ENCODE results near the gene NAP1L4.

NAP1L4 gene, protein sequence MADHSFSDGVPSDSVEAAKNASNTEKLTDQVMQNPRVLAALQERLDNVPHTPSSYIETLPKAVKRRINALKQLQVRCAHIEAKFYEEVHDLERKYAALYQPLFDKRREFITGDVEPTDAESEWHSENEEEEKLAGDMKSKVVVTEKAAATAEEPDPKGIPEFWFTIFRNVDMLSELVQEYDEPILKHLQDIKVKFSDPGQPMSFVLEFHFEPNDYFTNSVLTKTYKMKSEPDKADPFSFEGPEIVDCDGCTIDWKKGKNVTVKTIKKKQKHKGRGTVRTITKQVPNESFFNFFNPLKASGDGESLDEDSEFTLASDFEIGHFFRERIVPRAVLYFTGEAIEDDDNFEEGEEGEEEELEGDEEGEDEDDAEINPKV

GRCh38 chr11:2992234-2992996 lies at the start of gene NAP1L4:
TSS of gene NAP1L4 (minus strand) at chr11:2992329. CDS start at chr11:2979220, 13,109 bp downstream.
- TF ChIP-seq, protein P1, sequence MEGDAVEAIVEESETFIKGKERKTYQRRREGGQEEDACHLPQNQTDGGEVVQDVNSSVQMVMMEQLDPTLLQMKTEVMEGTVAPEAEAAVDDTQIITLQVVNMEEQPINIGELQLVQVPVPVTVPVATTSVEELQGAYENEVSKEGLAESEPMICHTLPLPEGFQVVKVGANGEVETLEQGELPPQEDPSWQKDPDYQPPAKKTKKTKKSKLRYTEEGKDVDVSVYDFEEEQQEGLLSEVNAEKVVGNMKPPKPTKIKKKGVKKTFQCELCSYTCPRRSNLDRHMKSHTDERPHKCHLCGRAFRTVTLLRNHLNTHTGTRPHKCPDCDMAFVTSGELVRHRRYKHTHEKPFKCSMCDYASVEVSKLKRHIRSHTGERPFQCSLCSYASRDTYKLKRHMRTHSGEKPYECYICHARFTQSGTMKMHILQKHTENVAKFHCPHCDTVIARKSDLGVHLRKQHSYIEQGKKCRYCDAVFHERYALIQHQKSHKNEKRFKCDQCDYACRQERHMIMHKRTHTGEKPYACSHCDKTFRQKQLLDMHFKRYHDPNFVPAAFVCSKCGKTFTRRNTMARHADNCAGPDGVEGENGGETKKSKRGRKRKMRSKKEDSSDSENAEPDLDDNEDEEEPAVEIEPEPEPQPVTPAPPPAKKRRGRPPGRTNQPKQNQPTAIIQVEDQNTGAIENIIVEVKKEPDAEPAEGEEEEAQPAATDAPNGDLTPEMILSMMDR (IDR thresholded peaks at IDR 0.05; ENCODE audit: low read depth, low read length, missing control alignments) = no peak
- peak within 1 kb of the TSS; percentile 92 for H3K4me3 ChIP-seq (ENCODE audit: low read depth, low read length)
- DNase-seq (ENCODE audit: low read depth) = peak; percentile 89
- in situ Hi-C loops (cut with HindIII; ENCODE audit: low sequenced_read_pairs) = loop anchor here (5.0 kb wide), 1 partner anchor 50 kb away; no protein-coding TSS in a partner anchor

DNA sequence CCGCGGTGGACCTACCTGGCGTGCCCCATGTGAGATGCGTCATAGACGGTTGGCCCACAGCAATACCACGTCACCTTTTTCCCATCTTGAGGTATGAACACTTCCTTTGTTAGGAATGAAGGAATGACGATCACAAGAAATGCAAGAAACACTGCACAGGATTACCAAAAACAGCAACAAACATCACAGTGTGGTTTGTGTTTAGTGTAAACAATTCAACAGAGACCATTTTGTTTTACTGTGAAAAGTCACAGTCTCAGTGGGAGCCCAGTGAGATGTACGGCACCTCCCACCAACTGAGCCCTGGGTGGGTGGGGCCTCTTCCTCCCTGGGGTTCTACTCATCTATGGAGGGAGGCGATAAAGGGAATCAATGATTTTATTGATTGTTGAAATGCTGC lies 48.8 kb upstream of the NAP1L4 start:
- no peak for DNase-seq (ENCODE audit: low read depth)
- no peak overlapping the region for H3K4me3 ChIP-seq (ENCODE audit: low read depth, low read length)
- in situ Hi-C loops (cut with HindIII; ENCODE audit: low sequenced_read_pairs) = no loop called here
- TF ChIP-seq, protein P1 (IDR thresholded peaks at IDR 0.05; ENCODE audit: low read depth, low read length, missing control alignments) = no peak

GRCh38 chr11:3037945-3038271 lies 45.8 kb upstream of the NAP1L4 start:
- TF ChIP-seq, protein P1 (IDR thresholded peaks at IDR 0.05; ENCODE audit: low read depth, low read length, missing control alignments) = no peak
- DNase-seq (ENCODE audit: low read depth) = no peak
- in situ Hi-C loops (cut with HindIII; ENCODE audit: low sequenced_read_pairs) = loop anchor here (5.0 kb wide), 2 partner anchors 69 to 86 kb away; no protein-coding TSS in a partner anchor
- H3K4me3 ChIP-seq (ENCODE audit: low read depth, low read length) = no peak overlapping the region

DNA sequence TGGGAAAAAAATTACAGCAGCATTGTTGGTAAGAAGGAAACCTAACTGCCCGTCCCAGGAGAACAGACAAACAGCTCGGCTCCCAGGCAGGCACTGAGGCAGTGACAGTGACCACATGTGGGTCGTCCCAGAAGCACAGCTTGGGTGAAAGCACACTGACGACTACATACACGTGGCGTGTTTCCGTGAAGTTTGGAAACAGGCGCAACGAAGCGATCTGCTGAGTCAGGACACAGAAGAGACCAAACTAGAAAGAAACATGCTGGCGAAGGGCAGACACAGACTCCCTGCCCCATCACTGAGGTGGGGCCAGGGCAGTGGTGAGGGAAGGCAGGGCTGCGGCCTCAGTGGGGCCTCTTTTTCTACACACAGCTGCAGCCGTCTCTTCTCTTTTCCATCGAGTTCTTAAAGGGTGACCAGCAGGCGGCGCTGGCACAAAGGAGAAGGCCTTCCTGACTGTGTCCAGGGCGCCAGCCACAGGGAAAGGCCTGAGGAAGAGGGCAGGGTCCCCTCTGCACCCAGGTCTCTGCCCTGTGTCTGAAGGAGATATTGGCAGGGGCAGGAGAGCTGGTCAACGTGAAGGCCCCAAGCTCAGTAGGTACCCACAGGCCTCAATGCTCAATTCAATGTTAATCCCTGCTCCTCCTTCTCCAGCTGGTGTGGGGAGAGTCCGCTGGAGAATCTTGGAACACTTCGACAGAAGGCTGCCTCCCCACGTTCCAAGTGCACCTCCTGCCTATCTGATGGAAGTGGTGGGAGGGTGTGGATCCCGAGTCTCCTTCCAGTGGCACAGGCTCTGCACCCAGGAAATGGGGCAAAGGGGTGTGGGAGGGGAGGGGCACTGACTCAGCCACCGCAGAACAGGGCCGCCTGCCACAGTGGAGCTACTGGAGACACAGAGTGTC lies 45.2 kb upstream of the NAP1L4 start:
- H3K4me3 ChIP-seq (ENCODE audit: low read depth, low read length) = no peak overlapping the region
- in situ Hi-C loops (cut with HindIII; ENCODE audit: low sequenced_read_pairs) = loop anchor here (5.0 kb wide), 2 partner anchors 70 to 85 kb away; no protein-coding TSS in a partner anchor
- TF ChIP-seq, protein P1 (IDR thresholded peaks at IDR 0.05; ENCODE audit: low read depth, low read length, missing control alignments) = peak; percentile 80
- DNase-seq (ENCODE audit: low read depth) = peak; percentile 48

- DNase-seq (ENCODE audit: low read depth) = no peak
- in situ Hi-C loops (cut with HindIII; ENCODE audit: low sequenced_read_pairs) = loop anchor here (5.0 kb wide), 2 partner anchors 71 to 84 kb away; no protein-coding TSS in a partner anchor
- TF ChIP-seq, protein P1 (IDR thresholded peaks at IDR 0.05; ENCODE audit: low read depth, low read length, missing control alignments) = no peak
- H3K4me3 ChIP-seq (ENCODE audit: low read depth, low read length) = no peak overlapping the region
These were observed 44.3 kb upstream of the NAP1L4 start for GRCh38 chr11:3036419-3036818.

DNA sequence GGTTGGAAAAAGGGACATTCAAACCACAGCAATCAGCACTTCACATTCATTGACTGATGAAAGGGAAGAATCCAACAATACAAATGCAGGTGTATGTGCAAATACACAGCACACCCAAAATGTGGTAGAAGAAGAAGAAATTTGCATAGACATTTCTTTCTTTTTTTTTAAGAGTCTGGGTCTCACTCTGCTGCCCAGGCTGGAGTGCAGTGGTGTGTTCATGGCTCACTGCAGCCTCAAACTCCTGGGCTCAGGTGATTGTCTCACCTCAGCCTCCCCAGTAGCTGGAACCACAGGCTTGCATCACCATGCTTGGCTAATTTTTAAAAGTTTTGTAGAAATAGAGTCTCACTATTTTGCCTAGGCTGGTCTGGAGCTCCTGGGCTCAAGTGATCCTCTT lies 43.2 kb upstream of the NAP1L4 start:
- DNase-seq (ENCODE audit: low read depth) = no peak
- no peak overlapping the region for H3K4me3 ChIP-seq (ENCODE audit: low read depth, low read length)
- in situ Hi-C loops (cut with HindIII; ENCODE audit: low sequenced_read_pairs) = loop anchor here (5.0 kb wide), 2 partner anchors 72 to 83 kb away; no protein-coding TSS in a partner anchor
- TF ChIP-seq, protein P1 (IDR thresholded peaks at IDR 0.05; ENCODE audit: low read depth, low read length, missing control alignments) = no peak
